IgD-negative memory B cell (primary cell): Measurements from ENCODE around the gene ZC3H11A. TPM values are rescaled to one million over a fixed set of nuclear protein-coding genes. Genes with fewer than 3 reads are reported as not detected.
A peak's percentile ranks its signal among the peaks of the same experiment; 100 is the strongest.
"Not testable (repeated sequence)": the region's sequence is repeated elsewhere in the genome, so short reads cannot be mapped to it uniquely, and the experiment has no call there.

Source experiments
- H3K27ac Mint-ChIP-seq, 3 donors: one replicate each; pipeline ENCODE4 v1.8.0; 2020 to 2022; ENCODE audit warnings: mild to moderate bottlenecking in 3 of 3, mixed read lengths in 3 of 3, moderate library complexity in 1 of 3
- H3K27me3 Mint-ChIP-seq: one replicate; pipeline ENCODE4 v1.8.0; 2021; ENCODE audit warnings: mixed read lengths
- H3K36me3 Mint-ChIP-seq: one replicate; pipeline ENCODE4 v1.8.0; 2020; ENCODE audit warnings: mild to moderate bottlenecking, mixed read lengths
- H3K4me1 Mint-ChIP-seq, 3 donors: one replicate each; pipeline ENCODE4 v1.8.0; 2020 to 2022; ENCODE audit warnings: mixed read lengths in 3 of 3, mild to moderate bottlenecking in 1 of 3
- H3K4me3 Mint-ChIP-seq, 4 donors: one replicate each; pipeline ENCODE4 v1.8.0; 2020 to 2022; ENCODE audit warnings: mild to moderate bottlenecking in 4 of 4, mixed read lengths in 4 of 4, moderate library complexity in 3 of 4
- H3K9me3 Mint-ChIP-seq, 3 donors: one replicate each; pipeline ENCODE4 v1.8.0; 2020 to 2021; ENCODE audit warnings: mixed read lengths in 3 of 3, mild to moderate bottlenecking in 1 of 3
- polyA plus RNA-seq: library from polyadenylated mRNA; unstranded; fragments of 300-500 nt; fragmentation: Illumina TruSeq; gene quantifications from one replicate; pipeline ENCODE4 v1.2.3, GENCODE V29; 2021

Gene ZC3H11A
- polyA plus RNA-seq, 1 donor from 2014 or later, result 52.7 TPM

- Mint-ChIP-seq H3K27me3 (peaks cover 3% of the 10 kb centered on the region), H3K36me3 (no peaks in the 10 kb centered on the region), H3K4me3 (no peak overlapping the region), H3K9me3 (no peaks in the 10 kb centered on the region), H3K27ac (peak overlapping the region in 1 of 3 donors; percentile 88), H3K4me1 (peaks cover 8 to 35% (median 27%) of the 10 kb centered on the region in 3 donors)
Observed at GRCh38 chr1:203769505-203770343, 25.7 kb upstream of the ZC3H11A start.

GRCh38 chr1:203771901-203772301 lies 23.5 kb upstream of the ZC3H11A start:
- H3K27me3 Mint-ChIP-seq, result peaks cover 3% of the 10 kb centered on the region
- H3K36me3 Mint-ChIP-seq, result no peaks in the 10 kb centered on the region
- peak overlapping the region in 1 of 4 donors; percentile 57 for H3K4me3 Mint-ChIP-seq
- peaks cover 22 to 41% (median 34%) of the 10 kb centered on the region in 3 donors for H3K4me1 Mint-ChIP-seq
- no peaks in the 10 kb centered on the region for H3K9me3 Mint-ChIP-seq
- no peak overlapping the region for H3K27ac Mint-ChIP-seq

- Mint-ChIP-seq H3K27ac (peak overlapping the region in 1 of 3 donors; percentile 86), H3K4me3 (no peak overlapping the region), H3K27me3 (peaks cover 3% of the 10 kb centered on the region), H3K36me3 (no peaks in the 10 kb centered on the region), H3K4me1 (peaks cover 22 to 40% (median 32%) of the 10 kb centered on the region in 3 donors), H3K9me3 (no peaks in the 10 kb centered on the region)
Observed at GRCh38 chr1:203772836-203773235, 22.6 kb upstream of the ZC3H11A start.

- Mint-ChIP-seq H3K4me1 (peaks cover 14 to 22% (median 21%) of the 10 kb centered on the region in 3 donors), H3K36me3 (no peaks in the 10 kb centered on the region), H3K27me3 (no peaks in the 10 kb centered on the region), H3K27ac (peak overlapping the region; percentile 14 to 89 (median 52)), H3K9me3 (no peaks in the 10 kb centered on the region), H3K4me3 (peak overlapping the region in 1 of 4 donors; percentile 41)
Observed at GRCh38 chr1:203776636-203777035, 18.8 kb upstream of the ZC3H11A start.

GRCh38 chr1:203777596-203777995 lies 17.8 kb upstream of the ZC3H11A start:
- no peak overlapping the region for H3K4me3 Mint-ChIP-seq
- H3K36me3 Mint-ChIP-seq, result no peaks in the 10 kb centered on the region
- peaks cover 14 to 22% (median 21%) of the 10 kb centered on the region in 3 donors for H3K4me1 Mint-ChIP-seq
- H3K9me3 Mint-ChIP-seq, result no peaks in the 10 kb centered on the region
- H3K27ac Mint-ChIP-seq, result peak overlapping the region in 1 of 3 donors; percentile 33
- H3K27me3 Mint-ChIP-seq, result no peaks in the 10 kb centered on the region

- Mint-ChIP-seq H3K4me1 (peaks cover 14 to 22% (median 21%) of the 10 kb centered on the region in 3 donors), H3K27me3 (no peaks in the 10 kb centered on the region), H3K27ac (no peak overlapping the region), H3K36me3 (no peaks in the 10 kb centered on the region), H3K4me3 (no peak overlapping the region), H3K9me3 (no peaks in the 10 kb centered on the region)
Observed at GRCh38 chr1:203778146-203778545, 17.3 kb upstream of the ZC3H11A start.

- peaks cover 14 to 22% (median 21%) of the 10 kb centered on the region in 3 donors for H3K4me1 Mint-ChIP-seq
- H3K36me3 Mint-ChIP-seq, result no peaks in the 10 kb centered on the region
- H3K9me3 Mint-ChIP-seq, result no peaks in the 10 kb centered on the region
- no peak overlapping the region for H3K27ac Mint-ChIP-seq
- H3K27me3 Mint-ChIP-seq, result no peaks in the 10 kb centered on the region
- no peak overlapping the region for H3K4me3 Mint-ChIP-seq
Observed at GRCh38 chr1:203778789-203779188, 16.6 kb upstream of the ZC3H11A start.

- peaks cover 0 to 2% (median 0%) of the 10 kb centered on the region in 3 donors for H3K9me3 Mint-ChIP-seq
- peak overlapping the region in 1 of 3 donors; percentile 6 for H3K27ac Mint-ChIP-seq
- H3K4me3 Mint-ChIP-seq, result no peak overlapping the region
- H3K27me3 Mint-ChIP-seq, result no peaks in the 10 kb centered on the region
- no peaks in the 10 kb centered on the region for H3K4me1 Mint-ChIP-seq
- H3K36me3 Mint-ChIP-seq, result no peaks in the 10 kb centered on the region
Observed at GRCh38 chr1:203781962-203782361, 13.5 kb upstream of the ZC3H11A start.

GRCh38 chr1:203789966-203790365 lies 5.5 kb upstream of the ZC3H11A start:
- Mint-ChIP-seq H3K9me3 (peaks cover 0 to 2% (median 0%) of the 10 kb centered on the region in 3 donors), H3K27ac (no peak overlapping the region), H3K27me3 (no peaks in the 10 kb centered on the region), H3K36me3 (no peaks in the 10 kb centered on the region), H3K4me1 (peaks cover 2 to 4% (median 2%) of the 10 kb centered on the region in 3 donors), H3K4me3 (peak overlapping the region in 1 of 4 donors; percentile 6)

GRCh38 chr1:203791498-203791897 lies 3.9 kb upstream of the ZC3H11A start:
- Mint-ChIP-seq H3K27ac (peak overlapping the region in 1 of 3 donors; percentile 31), H3K36me3 (no peaks in the 10 kb centered on the region), H3K4me3 (no peak overlapping the region), H3K9me3 (no peaks in the 10 kb centered on the region), H3K27me3 (no peaks in the 10 kb centered on the region), H3K4me1 (peaks cover 4 to 9% (median 7%) of the 10 kb centered on the region in 3 donors)

- Mint-ChIP-seq H3K27me3 (no peaks in the 10 kb centered on the region), H3K27ac (no peak overlapping the region), H3K9me3 (no peaks in the 10 kb centered on the region), H3K4me3 (no peak overlapping the region), H3K36me3 (peaks cover 2% of the 10 kb centered on the region), H3K4me1 (peaks cover 12 to 13% (median 13%) of the 10 kb centered on the region in 3 donors)
Observed at GRCh38 chr1:203792486-203792885, 2.9 kb upstream of the ZC3H11A start.

GRCh38 chr1:203793561-203793960 lies 1.9 kb upstream of the ZC3H11A start:
- not testable (repeated sequence) for H3K27me3 Mint-ChIP-seq, H3K36me3 Mint-ChIP-seq, H3K9me3 Mint-ChIP-seq, H3K4me3 Mint-ChIP-seq
- peak overlapping the region in 1 of 3 donors; percentile 18 for H3K27ac Mint-ChIP-seq
- peaks cover 22 to 23% (median 23%) of the 10 kb centered on the region in 3 donors for H3K4me1 Mint-ChIP-seq

GRCh38 chr1:203794764-203795440 lies 521 bp upstream of the ZC3H11A start:
- Mint-ChIP-seq H3K27me3 (no peaks in the 10 kb centered on the region), H3K9me3 (no peaks in the 10 kb centered on the region), H3K4me1 (peaks cover 25 to 34% (median 25%) of the 10 kb centered on the region in 3 donors), H3K36me3 (peaks cover 3% of the 10 kb centered on the region), H3K27ac (peak overlapping the region; percentile 83 to 99 (median 98)), H3K4me3 (peak overlapping the region; percentile 93 to 99 (median 98))

GRCh38 chr1:203796236-203796605 lies 798 bp downstream of the ZC3H11A start:
- Mint-ChIP-seq H3K27me3 (no peaks in the 10 kb centered on the region), H3K4me3 (peak overlapping the region; percentile 93 to 99 (median 96)), H3K27ac (peak overlapping the region; percentile 65 to 99 (median 93)), H3K9me3 (no peaks in the 10 kb centered on the region), H3K4me1 (peaks cover 29 to 40% (median 33%) of the 10 kb centered on the region in 3 donors), H3K36me3 (peaks cover 3% of the 10 kb centered on the region)

GRCh38 chr1:203797216-203797615 lies 1.8 kb downstream of the ZC3H11A start:
- Mint-ChIP-seq H3K27ac (peak overlapping the region in 2 of 3 donors; percentile 48 to 65), H3K4me1 (peaks cover 30 to 45% (median 35%) of the 10 kb centered on the region in 3 donors), H3K9me3 (no peaks in the 10 kb centered on the region), H3K27me3 (no peaks in the 10 kb centered on the region), H3K4me3 (peak overlapping the region in 3 of 4 donors; percentile 93 to 99 (median 95)), H3K36me3 (peaks cover 3% of the 10 kb centered on the region)
